Measurements from ENCODE around the gene SIRT3.

Gene SIRT3

DNA sequence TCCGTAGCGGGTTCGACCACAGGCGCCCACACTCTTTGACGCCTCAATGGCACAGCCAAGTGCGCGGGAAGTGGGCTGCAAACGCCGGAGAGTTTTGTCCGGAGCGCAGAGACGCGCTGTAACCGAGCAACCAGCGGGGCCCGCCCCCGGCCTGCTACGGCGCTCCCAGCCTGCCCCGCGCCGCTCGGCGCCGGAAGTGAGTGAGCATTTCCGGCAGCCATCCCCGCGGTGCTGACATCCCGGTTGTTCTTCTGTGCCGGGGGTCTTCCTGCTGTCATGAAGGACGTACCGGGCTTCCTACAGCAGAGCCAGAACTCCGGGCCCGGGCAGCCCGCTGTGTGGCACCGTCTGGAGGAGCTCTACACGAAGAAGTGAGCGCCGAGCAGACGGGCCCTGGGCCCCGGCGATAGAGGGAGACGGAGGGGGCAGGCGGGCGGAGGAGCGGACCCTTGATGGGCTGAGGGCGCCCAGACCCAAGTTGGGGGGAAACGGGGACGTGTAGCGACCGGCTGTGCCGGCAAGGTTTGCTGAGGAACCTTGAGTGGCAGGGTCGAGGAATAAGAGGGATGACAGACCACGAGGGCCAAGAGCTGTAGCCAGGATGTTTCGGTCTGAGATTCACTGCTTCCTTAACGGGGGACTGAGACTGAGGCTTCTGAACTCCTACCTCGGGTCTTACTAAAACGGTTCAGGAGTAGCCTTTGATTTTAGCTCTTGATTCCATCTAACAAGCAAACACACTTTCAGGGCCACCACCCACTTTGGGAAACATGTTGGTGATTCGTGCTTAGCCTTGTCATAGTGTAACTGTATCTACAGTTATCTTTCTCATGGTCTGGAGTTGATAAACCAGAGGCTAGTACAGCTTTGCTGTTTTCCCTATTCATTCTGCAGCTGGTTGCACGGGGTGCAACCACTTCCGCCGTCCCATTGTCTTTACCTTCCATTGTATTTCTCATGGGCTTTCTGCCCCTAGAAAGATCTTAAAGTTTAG, 929 bp upstream of the SIRT3 start, which contains the start of gene PSMD13:
TSS of gene PSMD13 (plus strand) at position 203 of the 994 bp plus-strand sequence. CDS start at position 277, 74 bp downstream.
- TF ChIP-seq, protein P1, sequence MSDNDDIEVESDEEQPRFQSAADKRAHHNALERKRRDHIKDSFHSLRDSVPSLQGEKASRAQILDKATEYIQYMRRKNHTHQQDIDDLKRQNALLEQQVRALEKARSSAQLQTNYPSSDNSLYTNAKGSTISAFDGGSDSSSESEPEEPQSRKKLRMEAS (IDR thresholded peaks at IDR 0.05; ENCODE audit: low read depth, low read length) = no peak
- peak; percentile 60 for TF ChIP-seq POLR2A (IDR thresholded peaks at IDR 0.05; ENCODE audit: extremely low read depth, insufficient read length)
- peak; percentile 88 for DNase-seq (ENCODE audit: low read depth)
- H3K4me3 ChIP-seq (ENCODE audit: low read depth, low read length) = peak within 1 kb of the TSS; percentile 98

DNA sequence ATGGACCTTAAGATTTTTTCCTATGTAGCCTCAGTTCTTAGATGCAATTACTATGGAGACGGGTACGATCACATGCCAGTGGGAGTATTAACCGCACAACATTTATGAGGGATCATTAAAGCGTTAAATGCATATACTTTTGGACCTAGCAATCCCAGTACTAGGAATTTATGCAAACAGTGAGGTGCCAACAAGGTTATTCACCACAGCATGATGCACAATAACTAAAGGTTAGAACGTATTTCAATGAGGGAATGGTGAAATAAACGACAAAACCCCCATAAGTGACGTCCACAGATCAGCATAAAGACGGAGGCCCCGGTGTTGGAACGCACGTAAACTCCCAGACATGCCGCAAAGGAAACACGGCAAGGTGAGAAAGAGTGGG, 539 bp downstream of the SIRT3 start:
- TF ChIP-seq, protein P2, sequence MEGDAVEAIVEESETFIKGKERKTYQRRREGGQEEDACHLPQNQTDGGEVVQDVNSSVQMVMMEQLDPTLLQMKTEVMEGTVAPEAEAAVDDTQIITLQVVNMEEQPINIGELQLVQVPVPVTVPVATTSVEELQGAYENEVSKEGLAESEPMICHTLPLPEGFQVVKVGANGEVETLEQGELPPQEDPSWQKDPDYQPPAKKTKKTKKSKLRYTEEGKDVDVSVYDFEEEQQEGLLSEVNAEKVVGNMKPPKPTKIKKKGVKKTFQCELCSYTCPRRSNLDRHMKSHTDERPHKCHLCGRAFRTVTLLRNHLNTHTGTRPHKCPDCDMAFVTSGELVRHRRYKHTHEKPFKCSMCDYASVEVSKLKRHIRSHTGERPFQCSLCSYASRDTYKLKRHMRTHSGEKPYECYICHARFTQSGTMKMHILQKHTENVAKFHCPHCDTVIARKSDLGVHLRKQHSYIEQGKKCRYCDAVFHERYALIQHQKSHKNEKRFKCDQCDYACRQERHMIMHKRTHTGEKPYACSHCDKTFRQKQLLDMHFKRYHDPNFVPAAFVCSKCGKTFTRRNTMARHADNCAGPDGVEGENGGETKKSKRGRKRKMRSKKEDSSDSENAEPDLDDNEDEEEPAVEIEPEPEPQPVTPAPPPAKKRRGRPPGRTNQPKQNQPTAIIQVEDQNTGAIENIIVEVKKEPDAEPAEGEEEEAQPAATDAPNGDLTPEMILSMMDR (IDR thresholded peaks at IDR 0.05; ENCODE audit: low read depth, low read length) = no peak
- TF ChIP-seq, protein P1 (IDR thresholded peaks at IDR 0.05; ENCODE audit: low read depth, low read length) = no peak
- no peak for TF ChIP-seq MYC (IDR thresholded peaks at IDR 0.05; ENCODE audit: low read depth, low read length)
- no peak for TF ChIP-seq POLR2A (IDR thresholded peaks at IDR 0.05; ENCODE audit: extremely low read depth, insufficient read length)
- DNase-seq (ENCODE audit: low read depth) = no peak
- peak overlapping the region; percentile 89 for H3K4me3 ChIP-seq (ENCODE audit: low read depth, low read length)

DNA sequence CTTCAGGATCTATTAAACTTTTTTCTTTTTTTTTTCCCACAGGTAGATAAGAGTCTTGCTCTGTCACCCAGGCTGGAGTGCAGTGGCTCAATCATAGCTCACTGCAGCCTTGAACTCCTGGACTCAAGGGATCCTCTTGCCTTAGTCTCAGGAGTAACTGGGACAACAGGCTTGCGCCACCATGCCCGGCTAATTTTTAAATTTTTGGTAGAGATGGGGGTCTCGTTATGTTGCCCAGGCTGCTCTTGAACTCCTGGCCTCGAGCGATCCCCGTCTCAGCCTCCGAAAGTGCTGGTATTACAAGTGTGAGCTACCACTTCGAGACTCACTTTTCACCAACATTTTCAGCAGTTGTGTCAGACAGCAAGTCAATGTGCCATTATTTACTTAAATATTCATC, 962 bp downstream of the SIRT3 start:
- TF ChIP-seq POLR2A (IDR thresholded peaks at IDR 0.05; ENCODE audit: extremely low read depth, insufficient read length) (no peak), MYC (IDR thresholded peaks at IDR 0.05; ENCODE audit: low read depth, low read length) (no peak)
- TF ChIP-seq, protein P1 (IDR thresholded peaks at IDR 0.05; ENCODE audit: low read depth, low read length) = no peak
- TF ChIP-seq, protein P2 (IDR thresholded peaks at IDR 0.05; ENCODE audit: low read depth, low read length) = no peak
- DNase-seq (ENCODE audit: low read depth) = no peak
- H3K4me3 ChIP-seq (ENCODE audit: low read depth, low read length) = peak overlapping the region; percentile 89

DNA sequence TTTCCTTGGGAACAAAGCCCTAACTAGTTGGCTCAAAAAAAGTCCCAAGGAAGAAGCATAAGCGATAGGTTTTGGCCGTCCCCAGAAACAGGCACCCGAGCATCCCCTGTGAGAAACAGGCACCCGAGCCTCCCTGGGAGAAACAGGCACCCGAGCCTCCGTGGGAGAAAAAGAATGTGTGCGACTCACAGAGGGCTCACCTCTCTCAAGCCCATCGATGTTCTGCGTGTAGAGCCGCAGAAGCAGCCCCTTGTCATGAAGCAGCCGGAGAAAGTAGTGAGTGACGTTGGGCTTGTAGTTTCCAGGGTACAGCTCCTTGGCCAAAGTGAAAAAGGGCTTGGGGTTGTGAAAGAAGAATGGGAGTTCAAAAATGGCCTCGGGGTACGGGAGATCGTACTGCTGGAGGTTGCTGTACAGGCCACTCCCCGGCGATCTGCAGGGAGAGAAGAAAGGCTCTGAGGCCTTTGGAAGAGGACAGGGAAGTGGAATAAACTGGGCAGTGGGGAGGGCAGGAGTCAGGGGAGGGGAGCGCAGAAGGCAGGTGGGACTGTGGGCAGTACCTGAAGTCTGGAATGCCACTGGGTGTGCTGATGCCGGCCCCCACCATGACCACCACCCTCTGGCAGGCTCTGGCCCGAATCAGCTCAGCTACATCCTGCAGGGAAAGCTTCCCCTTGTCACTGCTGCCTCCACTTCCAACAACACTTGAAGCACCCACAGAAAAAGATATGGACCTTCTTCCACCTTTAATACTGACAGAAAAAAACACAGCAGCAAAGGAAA, 3.2 kb downstream of the SIRT3 start:
- TF ChIP-seq POLR2A (IDR thresholded peaks at IDR 0.05; ENCODE audit: extremely low read depth, insufficient read length) = no peak
- no peak for TF ChIP-seq MYC (IDR thresholded peaks at IDR 0.05; ENCODE audit: low read depth, low read length)
- TF ChIP-seq, protein P2 (IDR thresholded peaks at IDR 0.05; ENCODE audit: low read depth, low read length) = no peak
- TF ChIP-seq, protein P1 (IDR thresholded peaks at IDR 0.05; ENCODE audit: low read depth, low read length) = no peak
- DNase-seq (ENCODE audit: low read depth) = no peak
- no peak overlapping the region for H3K4me3 ChIP-seq (ENCODE audit: low read depth, low read length)

DNA sequence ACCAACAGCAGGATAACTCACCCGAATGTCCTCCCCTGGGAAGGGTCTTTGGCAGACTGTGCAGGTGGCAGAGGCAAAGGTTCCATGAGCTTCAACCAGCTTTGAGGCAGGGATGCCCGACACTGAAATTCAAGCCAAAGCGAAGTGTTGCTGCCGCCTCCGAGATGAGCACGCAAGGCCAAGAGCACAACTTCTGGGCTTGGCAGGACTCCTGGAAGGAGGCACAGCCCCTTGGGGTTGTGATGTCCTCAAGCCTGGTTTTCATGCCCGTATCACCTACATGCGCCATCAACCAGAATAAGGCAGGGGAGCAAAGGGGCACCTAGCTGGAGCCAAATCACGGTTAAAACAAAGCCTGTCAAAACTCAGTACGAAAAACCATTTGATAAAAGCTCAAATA, 5.7 kb downstream of the SIRT3 start:
- no peak for TF ChIP-seq MYC (IDR thresholded peaks at IDR 0.05; ENCODE audit: low read depth, low read length)
- TF ChIP-seq, protein P1 (IDR thresholded peaks at IDR 0.05; ENCODE audit: low read depth, low read length) = no peak
- no peak for TF ChIP-seq POLR2A (IDR thresholded peaks at IDR 0.05; ENCODE audit: extremely low read depth, insufficient read length)
- TF ChIP-seq, protein P2 (IDR thresholded peaks at IDR 0.05; ENCODE audit: low read depth, low read length) = no peak
- no peak for DNase-seq (ENCODE audit: low read depth)
- H3K4me3 ChIP-seq (ENCODE audit: low read depth, low read length) = no peak overlapping the region

Measured in NB4 (cell line).